Prostate gland (tissue), 2 donors: ENCODE results near the gene FTCD. TPM values are rescaled to one million over a fixed set of nuclear protein-coding genes. Genes with fewer than 3 reads are reported as not detected.

ENCODE experiments used
- DNase-seq: peaks from one replicate; pipeline ENCODE4 v3.0.0-alpha.2; 2019; ENCODE audit warnings: low spot score
- H3K27ac ChIP-seq, 2 donors: fragments of 200-600 bp; sonication (generic); 2 replicates each; pipeline ENCODE4 v1.5.1; 2017 to 2019
- H3K27me3 ChIP-seq: fragments of 200-600 bp; sonication (generic); replicated peaks from 2 replicates; pipeline ENCODE4 v1.5.1; 2019; ENCODE audit not compliant: insufficient read depth
- H3K36me3 ChIP-seq, 2 donors: fragments of 200-600 bp; sonication (generic); 1 replicate in 1 of 2; 2 replicates in 1 of 2; pipeline versions ENCODE4 v1.5.1 to v1.8.1; 2017 to 2019
- H3K4me1 ChIP-seq: fragments of 200-600 bp; sonication (generic); replicated peaks from 2 replicates; pipeline ENCODE4 v1.5.1; 2019
- H3K4me3 ChIP-seq, 2 donors: fragments of 200-600 bp; sonication (generic); 2 replicates each; pipeline ENCODE4 v1.5.1; 2017 to 2019
- H3K9me3 ChIP-seq: fragments of 200-600 bp; sonication (generic); 2 replicates; pipeline ENCODE4 v1.5.1; 2017
- POLR2A ChIP-seq: fragments of 450-650 bp; IDR thresholded peaks from one replicate; pipeline ENCODE4 v1.6.1; 2016; ENCODE audit warnings: antibody characterized with exemption, mild to moderate bottlenecking
- POLR2AphosphoS5 ChIP-seq: sonication (generic); formaldehyde crosslinking; IDR thresholded peaks from one replicate; pipeline ENCODE4 v1.6.1; 2017; ENCODE audit warnings: antibody characterized with exemption
- WGBS: methylation state at CpG from one replicate; pipeline ENCODE4 v1.1.5; 2018; 5-methylcytosine and 5-hydroxymethylcytosine counted together
- intact Hi-C: fragments of 100-400 bp; cut with DNase I; formaldehyde crosslinking; loops from one replicate; pipeline ENCODE4 v1.14.2; 2022
- total RNA-seq, 2 donors: library from RNA; depleted of rRNA; stranded (reverse); fragments of >200 nt; gene quantifications; one replicate each; pipeline ENCODE4 v1.1.0, GENCODE V29; 2016
- TF ChIP-seq, protein P1 (sequence below), 4 experiments: fragments of 200-600 bp in 2 of 4; fragments of 450-650 bp in 2 of 4; sonication (generic) in 2 of 4; IDR thresholded peaks; 1 replicate in 3 of 4; 2 replicates in 1 of 4; pipeline ENCODE4 v1.5.1; 2016 to 2019; ENCODE audit warnings: antibody characterized with exemption in 4 of 4, mild to moderate bottlenecking in 2 of 4, moderate library complexity in 2 of 4

Gene FTCD
- total RNA-seq, 2 donors from 2014 or later = 1.4 to 19.0 TPM

DNA sequence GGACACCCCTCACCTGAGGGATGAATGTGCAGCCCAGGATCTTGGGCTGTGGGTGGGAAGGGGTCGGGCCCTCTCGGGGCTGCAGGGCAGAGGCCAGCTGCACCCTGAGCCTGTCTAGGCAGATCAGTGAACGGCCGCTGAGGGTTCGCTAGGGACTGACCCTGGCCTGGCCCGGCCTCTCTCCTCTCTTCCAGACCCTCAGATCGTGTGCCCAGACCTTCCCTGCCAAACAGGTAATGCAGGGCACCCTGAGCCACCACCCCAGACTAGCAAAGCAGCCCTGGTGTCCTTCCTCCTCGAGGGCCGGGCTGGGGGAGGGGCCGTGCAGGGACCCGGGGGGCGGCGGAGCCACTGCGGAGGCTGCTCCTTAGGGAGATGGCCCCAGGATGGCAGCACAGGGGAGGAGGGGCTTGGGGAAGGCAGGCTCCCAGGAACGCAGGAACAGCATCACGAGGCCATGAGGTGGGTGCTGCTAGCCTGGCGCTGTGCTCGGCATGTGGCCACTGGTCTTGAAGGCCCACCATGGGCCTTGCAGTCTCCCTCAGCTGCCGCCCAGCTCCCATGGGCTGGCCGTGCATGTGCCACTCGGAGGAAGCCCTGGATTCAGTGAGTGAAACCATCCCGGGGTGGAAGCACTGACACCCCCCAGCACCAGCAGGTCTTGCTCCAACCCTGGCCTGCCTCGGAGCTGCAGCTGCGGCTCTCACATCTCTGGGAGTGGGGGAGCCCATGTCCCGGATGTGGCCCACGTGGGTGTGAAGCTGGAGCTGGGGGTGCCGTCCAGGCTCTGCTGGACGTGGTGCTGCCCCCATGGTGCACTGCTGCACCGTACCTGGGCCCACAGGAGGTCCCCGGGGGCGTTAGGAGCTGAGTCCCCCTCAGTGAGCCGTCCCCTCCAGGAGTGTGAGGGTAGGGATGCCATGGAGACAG lies 28.8 kb downstream of the FTCD start:
- no peak overlapping the region for H3K27ac ChIP-seq

DNA sequence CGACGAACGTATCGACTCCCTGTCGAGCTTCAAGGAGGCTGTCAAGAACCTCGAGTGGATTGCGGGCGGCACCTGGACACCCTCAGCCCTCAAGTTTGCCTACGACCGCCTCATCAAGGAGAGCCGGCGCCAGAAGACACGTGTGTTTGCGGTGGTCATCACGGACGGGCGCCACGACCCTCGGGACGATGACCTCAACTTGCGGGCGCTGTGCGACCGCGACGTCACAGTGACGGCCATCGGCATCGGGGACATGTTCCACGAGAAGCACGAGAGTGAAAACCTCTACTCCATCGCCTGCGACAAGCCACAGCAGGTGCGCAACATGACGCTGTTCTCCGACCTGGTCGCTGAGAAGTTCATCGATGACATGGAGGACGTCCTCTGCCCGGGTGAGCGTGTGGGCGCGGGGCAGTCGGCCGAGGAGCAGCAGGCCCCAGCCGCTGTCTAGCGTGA lies 29.5 kb downstream of the FTCD start:
- DNase-seq = no peak
- intact Hi-C loops = no loop called here
- H3K27ac ChIP-seq = no peak overlapping the region
- no peaks in the 10 kb centered on the region for H3K27me3 ChIP-seq
- no peaks in the 10 kb centered on the region for H3K4me1 ChIP-seq
- H3K36me3 ChIP-seq = no peaks in the 10 kb centered on the region
- H3K9me3 ChIP-seq = no peaks in the 10 kb centered on the region
- 89% methylated on average over 47 of the region's 47 CpGs for WGBS
- TF ChIP-seq POLR2AphosphoS5 = no peak
- no peak overlapping the region for H3K4me3 ChIP-seq

More for the DNA sequence above, 28.8 kb downstream of the FTCD start:
- Histone ChIP-seq H3K9me3 (no peaks in the 10 kb centered on the region), H3K36me3 (no peaks in the 10 kb centered on the region), H3K4me3 (no peak overlapping the region), H3K4me1 (no peaks in the 10 kb centered on the region), H3K27me3 (no peaks in the 10 kb centered on the region)
- 72% methylated on average over 29 of the region's 32 CpGs for WGBS
- intact Hi-C loops = no loop called here
- DNase-seq = no peak
- TF ChIP-seq POLR2AphosphoS5 = no peak

DNA sequence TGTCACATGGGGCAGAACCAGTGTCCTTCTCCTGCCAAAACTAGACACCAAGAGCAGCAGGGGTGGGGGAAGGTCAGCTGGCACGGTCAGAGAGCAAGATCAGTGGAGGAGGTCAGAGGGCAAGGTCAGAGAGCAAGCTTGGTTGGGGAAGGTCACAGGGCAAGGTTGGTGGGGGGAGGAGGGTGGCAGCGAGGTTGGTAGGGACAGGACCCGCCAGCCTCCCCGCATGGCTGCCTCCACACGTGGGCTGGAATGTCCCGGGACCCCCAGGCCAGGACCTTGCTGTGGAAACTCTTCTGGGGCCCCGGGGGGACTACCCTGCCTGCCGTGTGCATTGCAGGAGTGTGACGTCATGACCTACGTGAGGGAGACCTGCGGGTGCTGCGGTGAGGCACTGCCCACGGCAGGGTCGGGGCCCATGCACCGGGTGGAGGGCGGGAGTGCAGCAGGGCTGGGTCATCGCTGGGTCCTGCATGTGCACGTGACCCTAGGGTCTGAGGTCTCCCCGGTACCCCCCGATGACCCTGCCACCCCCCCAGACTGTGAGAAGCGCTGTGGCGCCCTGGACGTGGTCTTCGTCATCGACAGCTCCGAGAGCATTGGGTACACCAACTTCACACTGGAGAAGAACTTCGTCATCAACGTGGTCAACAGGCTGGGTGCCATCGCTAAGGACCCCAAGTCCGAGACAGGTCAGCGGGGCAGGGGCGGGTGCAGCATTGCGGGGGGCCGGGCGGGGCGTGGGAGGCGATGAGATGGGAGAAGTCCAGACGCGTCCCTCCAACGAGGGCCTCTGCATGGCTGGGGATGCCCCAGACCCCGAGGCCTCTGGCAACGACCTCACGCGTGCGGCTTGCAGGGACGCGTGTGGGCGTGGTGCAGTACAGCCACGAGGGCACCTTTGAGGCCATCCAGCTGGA lies 30.2 kb downstream of the FTCD start:
- TF ChIP-seq POLR2A = no peak
- TF ChIP-seq, protein P1, sequence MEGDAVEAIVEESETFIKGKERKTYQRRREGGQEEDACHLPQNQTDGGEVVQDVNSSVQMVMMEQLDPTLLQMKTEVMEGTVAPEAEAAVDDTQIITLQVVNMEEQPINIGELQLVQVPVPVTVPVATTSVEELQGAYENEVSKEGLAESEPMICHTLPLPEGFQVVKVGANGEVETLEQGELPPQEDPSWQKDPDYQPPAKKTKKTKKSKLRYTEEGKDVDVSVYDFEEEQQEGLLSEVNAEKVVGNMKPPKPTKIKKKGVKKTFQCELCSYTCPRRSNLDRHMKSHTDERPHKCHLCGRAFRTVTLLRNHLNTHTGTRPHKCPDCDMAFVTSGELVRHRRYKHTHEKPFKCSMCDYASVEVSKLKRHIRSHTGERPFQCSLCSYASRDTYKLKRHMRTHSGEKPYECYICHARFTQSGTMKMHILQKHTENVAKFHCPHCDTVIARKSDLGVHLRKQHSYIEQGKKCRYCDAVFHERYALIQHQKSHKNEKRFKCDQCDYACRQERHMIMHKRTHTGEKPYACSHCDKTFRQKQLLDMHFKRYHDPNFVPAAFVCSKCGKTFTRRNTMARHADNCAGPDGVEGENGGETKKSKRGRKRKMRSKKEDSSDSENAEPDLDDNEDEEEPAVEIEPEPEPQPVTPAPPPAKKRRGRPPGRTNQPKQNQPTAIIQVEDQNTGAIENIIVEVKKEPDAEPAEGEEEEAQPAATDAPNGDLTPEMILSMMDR (IDR thresholded peaks at IDR 0.05) = no peak
- no peak for TF ChIP-seq POLR2AphosphoS5
- Histone ChIP-seq H3K4me3 (no peak overlapping the region), H3K27me3 (no peaks in the 10 kb centered on the region), H3K9me3 (no peaks in the 10 kb centered on the region), H3K4me1 (no peaks in the 10 kb centered on the region), H3K27ac (no peak overlapping the region), H3K36me3 (peaks cover 0 to 6% of the 10 kb centered on the region in 2 donors)
- WGBS = 86% methylated on average over 49 of the region's 49 CpGs
- intact Hi-C loops = no loop called here
- DNase-seq = no peak

DNA sequence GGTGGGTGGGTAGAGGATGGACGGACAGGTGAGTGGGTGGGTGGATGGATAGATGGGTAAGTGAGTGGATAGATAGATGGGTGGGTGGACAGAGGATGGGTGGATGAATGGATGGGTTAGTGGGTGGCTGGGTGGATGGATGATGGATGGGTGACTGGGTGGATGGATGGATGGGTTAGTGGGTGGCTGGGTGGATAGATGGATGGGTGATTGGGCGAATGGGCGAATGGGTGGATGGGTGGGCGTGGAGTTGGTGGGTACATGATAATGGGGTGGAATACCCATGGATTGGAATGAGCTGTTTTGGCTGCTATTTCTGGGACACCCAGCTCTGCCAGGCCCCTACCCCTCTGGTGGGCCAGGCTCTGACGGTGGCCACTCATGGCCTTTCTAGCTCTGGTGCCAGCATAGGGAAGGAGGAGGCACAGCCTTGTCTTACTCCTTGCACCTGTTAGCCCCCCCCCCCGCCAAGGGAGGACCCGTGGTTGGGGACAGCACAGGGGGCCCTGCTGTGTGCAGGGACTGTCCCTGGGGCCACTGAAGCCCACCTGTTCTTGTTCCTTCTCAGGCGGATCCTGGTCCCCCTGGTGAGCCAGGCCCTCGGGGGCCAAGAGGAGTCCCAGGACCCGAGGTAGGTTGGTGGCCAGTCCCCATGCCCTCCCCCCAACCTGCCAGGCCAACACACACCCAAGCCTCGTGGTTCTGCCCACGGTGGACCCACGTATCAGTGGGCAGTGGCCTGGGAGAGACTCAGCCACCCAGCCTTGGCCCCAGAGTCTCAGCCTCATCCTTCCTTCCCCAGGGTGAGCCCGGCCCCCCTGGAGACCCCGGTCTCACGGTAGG lies 31.1 kb downstream of the FTCD start:
- no peak overlapping the region for H3K4me3 ChIP-seq
- no peaks in the 10 kb centered on the region for H3K9me3 ChIP-seq
- TF ChIP-seq, protein P1 (IDR thresholded peaks at IDR 0.05) = no peak
- no peak for TF ChIP-seq POLR2AphosphoS5
- TF ChIP-seq POLR2A = no peak
- WGBS = 92% methylated on average over 16 of the region's 16 CpGs
- DNase-seq = no peak
- no peaks in the 10 kb centered on the region for H3K4me1 ChIP-seq
- no peaks in the 10 kb centered on the region for H3K27me3 ChIP-seq
- peaks cover 0 to 9% of the 10 kb centered on the region in 2 donors for H3K36me3 ChIP-seq
- intact Hi-C loops = no loop called here
- no peak overlapping the region for H3K27ac ChIP-seq

DNA sequence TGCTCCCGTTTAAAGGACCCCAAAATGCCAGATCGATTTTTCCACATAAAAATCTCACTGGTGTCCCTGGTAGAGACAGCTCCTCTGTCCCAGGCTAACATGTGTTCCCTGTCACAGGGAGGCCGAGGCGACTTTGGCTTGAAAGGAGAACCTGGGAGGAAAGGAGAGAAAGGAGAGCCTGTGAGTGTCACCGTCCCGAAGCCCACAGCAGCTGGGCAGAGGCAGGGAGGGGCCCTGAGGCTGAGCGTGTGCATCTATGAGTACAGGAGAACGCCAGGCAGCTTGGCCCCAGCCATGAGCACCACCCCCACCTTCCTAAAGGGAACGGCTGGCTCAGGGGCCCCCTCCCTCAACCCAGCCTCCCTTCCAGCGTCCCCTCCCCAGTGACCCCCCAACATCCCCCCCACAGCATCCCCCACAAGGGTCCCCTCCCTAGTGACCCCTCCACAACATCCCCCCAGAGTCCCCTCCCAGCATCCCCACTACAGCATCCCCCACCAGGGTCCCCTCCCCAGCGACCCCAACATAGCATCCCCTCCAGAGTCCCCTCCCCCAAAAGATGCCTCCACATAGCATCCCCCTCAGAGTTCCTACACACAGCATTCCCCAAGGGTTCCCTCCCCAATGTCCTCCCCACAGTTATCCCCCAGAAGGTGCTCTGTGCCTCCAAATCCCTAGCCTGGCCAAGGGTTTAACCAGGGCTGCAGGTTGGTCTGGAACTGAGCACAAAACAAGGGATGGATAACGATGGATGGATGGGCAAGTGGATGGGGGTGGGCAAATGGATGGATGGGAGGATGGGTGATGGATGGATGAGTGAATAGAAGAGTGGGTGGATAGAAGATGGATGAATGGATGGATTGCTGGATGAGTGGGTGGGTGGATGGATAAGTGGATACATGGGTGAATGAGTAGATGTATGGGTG lies 32.4 kb downstream of the FTCD start:
- no peak for DNase-seq
- Histone ChIP-seq H3K27me3 (no peaks in the 10 kb centered on the region), H3K36me3 (peaks cover 0 to 9% of the 10 kb centered on the region in 2 donors), H3K4me3 (no peak overlapping the region), H3K4me1 (no peaks in the 10 kb centered on the region), H3K27ac (no peak overlapping the region), H3K9me3 (no peaks in the 10 kb centered on the region)
- intact Hi-C loops = no loop called here
- WGBS = 83% methylated on average over 12 of the region's 12 CpGs
- TF ChIP-seq POLR2AphosphoS5 (no peak), POLR2A (no peak)
- TF ChIP-seq, protein P1 (IDR thresholded peaks at IDR 0.05) = no peak
